Loucy (cell line): ENCODE results near the gene KCNQ4.

Source experiments
- EZH2phosphoT487 ChIP-seq: fragments of 200-600 bp; IDR thresholded peaks from 2 replicates; pipeline ENCODE4 v1.6.1; 2018; ENCODE audit warnings: antibody characterized with exemption, mild to moderate bottlenecking, moderate library complexity, borderline replicate concordance
- TF ChIP-seq, protein P1 (sequence below): fragments of 200-600 bp; sonication (generic); conservative IDR thresholded peaks from 2 replicates; pipeline ENCODE4 v1.5.1; 2014; ENCODE audit warnings: mild to moderate bottlenecking, antibody characterized with exemption, low read length

DNA sequence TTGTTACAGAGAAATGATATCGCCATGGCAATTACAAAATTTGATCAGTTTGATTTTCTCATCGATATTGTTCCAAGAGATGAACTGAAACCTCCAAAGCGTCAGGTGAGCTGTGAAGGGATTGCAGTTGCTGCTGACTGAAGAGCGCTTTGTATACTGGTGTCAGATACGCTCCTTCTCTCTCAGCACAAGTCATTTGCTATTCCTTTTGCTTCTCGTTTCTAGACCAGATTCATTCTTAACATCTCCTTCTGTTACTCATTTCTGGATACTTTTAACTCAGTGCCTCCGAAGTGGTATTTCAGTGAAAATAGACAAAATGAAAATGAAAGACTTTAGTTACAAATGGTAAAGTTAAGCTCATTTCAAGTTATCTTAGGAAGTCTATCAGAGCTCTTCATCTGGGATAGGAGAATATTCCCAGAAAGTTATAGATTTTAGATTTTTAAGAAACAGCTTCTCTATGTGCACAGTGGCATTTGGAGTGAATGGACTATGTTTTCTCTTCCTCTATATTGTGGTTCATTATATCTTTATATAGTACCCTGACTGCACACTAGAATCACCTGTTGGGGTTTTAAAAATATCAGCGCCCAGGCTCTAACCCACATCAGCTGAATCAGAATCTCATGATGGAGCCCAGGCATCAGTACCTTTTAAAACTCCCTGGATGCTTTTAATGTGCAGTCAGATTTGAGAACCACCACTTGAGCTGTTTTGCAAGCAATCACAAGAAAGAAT is 30.3 kb upstream of the KCNQ4 start:
- TF ChIP-seq, protein P1, sequence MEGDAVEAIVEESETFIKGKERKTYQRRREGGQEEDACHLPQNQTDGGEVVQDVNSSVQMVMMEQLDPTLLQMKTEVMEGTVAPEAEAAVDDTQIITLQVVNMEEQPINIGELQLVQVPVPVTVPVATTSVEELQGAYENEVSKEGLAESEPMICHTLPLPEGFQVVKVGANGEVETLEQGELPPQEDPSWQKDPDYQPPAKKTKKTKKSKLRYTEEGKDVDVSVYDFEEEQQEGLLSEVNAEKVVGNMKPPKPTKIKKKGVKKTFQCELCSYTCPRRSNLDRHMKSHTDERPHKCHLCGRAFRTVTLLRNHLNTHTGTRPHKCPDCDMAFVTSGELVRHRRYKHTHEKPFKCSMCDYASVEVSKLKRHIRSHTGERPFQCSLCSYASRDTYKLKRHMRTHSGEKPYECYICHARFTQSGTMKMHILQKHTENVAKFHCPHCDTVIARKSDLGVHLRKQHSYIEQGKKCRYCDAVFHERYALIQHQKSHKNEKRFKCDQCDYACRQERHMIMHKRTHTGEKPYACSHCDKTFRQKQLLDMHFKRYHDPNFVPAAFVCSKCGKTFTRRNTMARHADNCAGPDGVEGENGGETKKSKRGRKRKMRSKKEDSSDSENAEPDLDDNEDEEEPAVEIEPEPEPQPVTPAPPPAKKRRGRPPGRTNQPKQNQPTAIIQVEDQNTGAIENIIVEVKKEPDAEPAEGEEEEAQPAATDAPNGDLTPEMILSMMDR: no peak
- TF ChIP-seq EZH2phosphoT487: no peak
